HTR-8/SVneo (cell line): ENCODE measurements around the gene PRKAR1B.

Experiments used
- DNase-seq: peaks from one replicate; pipeline ENCODE4 v3.0.0; 2011; ENCODE audit warnings: low spot score, mixed read lengths; ENCODE audit not compliant: insufficient read length
- FAIRE-seq: peaks from 2 replicates; lab custom pipeline; 2011; peaks lifted over from hg19 to GRCh38; lab: Jason Lieb, UNC

Gene PRKAR1B

DNA sequence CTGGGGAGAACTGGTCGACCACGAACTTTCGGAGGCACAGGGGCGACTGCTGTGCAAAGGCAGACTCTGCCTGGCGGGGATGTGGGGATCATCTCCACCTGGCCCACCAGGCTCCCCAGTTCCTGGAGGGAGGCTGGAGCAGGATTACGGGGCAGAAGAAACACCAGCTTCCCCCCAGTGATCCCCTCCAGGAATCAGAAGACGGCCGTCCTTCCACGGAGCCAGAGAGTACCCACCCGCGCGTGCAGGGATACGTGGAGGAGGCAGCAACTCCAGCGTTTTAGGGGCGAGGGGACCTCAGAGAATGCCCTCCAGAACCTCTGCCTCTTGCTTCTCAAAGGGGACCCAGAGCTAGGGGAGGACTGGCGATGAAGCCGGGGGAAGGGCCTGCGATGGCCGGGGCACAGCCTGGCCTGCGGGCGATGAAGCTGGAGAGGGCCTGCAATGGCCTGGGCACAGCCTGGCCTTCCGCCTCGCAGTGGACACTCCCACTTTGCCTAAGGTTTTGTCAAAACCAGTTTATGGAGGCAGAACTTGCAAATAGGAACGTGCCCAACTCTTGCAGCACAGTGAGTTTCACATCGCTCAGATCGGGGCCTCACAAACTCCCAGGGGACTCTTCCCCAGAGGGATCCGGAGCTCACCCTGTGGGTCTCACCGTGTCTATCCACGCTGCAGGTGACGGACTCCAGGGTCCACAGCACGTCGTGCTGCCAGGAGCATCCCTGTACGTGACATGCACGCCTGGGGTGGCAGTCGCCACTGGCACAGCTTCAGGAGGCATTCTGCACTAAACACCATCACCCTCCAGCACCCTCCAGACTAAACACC, 129.5 kb downstream of the PRKAR1B start:
- DNase-seq (no peak), FAIRE-seq (no peak)

GRCh38 chr7:596819-597182, 130.3 kb downstream of the PRKAR1B start:
- no peak for DNase-seq
- no peak for FAIRE-seq

GRCh38 chr7:596071-596818, 130.8 kb downstream of the PRKAR1B start:
- FAIRE-seq (no peak), DNase-seq (no peak)

- DNase-seq (no peak), FAIRE-seq (no peak)
Measured at GRCh38 chr7:595621-596010, 131.5 kb downstream of the PRKAR1B start.

DNA sequence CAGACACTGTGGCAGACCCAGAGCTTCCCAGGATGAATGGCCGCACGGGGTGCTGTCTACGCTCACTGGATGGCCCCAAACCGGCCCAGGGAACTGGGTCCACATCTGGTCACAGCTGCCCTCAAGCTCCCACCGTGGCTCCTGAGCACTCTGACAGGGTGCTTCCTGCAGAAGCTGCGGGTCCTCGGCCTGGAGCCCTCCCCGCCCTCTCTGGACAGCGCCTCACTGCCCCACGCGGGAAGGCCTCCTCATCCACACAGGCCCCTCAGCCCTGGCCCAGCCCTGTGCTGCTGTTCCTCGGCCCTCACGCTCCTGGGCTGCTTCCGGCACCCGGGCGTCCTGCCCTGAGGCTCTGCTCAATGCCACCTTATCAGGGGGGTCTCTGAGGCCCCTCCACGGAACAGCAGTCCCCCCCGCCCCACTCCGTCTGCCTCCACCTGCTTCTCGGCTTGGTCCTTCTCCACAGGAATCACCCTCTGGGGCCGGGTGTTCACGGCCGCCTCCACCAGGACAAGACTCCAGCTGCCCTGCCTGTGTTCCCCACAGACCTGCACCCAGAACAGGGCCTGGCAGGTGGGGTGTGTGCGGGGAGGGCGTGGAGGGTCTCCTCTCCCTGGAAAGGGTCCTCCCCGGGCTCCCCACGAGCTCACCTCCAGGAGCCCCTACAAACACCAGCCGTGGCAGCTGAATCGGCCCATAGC, 132.0 kb downstream of the PRKAR1B start:
- DNase-seq (no peak), FAIRE-seq (no peak)

DNA sequence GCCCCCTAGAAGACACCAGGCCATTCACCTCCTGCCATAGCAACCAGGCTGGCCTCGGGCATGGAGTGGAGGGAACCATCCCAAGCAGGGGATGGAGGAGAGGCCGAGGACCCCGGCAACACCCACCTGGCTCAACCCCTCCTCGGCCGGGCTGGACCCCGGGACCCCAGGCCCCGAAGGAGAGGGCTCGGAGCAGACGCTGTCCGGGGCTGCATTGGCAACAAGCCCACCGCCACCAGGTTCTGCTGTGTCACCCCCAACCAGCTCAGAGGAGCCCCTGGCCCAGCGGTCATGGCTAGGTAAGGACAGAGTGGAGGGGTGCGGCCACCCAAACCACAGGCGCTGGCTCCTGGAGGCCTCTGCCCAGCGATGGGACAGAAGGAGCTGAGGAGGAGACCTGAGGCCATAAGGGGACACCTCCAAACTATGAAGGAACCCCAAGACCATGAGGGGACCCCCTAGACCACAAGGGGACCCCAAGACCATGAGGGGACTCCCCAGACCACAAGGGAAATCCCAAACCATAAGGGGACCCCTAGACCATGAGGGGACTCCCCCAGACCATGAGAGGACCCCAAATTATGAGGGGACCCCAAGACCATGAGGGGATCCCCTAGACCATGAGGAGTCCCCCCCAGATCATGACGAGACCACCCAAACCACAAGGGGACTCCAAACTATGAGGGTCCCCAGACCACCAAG, 132.7 kb downstream of the PRKAR1B start:
- DNase-seq: no peak
- no peak for FAIRE-seq

GRCh38 chr7:593324-594115, 133.6 kb downstream of the PRKAR1B start:
- no peak for FAIRE-seq

DNA sequence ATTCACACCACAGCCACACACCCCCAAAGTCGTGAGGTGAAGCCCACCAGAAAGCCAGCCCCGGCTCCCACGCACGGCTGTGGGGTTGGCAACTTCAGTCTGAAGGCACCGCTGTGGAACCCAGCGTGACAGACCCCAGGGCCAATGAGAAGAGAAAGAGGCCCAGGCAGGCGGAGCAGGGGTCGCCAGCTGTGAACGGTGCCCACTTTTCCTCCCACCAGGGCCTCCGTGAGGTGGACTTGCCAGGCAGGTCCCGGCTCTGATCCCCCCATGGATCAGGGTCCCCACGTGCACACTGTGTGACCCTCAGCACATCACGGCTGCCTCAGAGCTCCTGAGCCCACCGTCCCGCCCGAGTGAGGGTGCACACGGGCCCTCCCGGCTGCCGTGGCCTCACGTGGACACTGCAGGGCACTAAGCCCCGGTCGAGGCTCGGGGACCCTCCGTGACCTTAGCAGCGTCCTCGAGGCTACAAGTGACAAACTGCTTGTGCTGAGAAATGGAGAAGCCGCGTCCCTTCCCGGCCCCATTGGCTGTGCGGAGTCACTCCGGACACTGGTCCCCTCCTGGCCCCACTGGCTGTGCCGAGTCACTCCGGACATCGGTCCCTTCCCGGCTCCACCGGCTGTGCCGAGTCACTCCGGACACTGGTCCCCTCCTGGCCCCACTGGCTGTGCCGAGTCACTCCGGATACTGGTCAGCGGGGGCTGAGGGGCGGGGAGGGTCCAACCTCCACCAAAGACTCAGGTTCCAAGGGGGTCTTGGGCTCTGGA, 135.0 kb downstream of the PRKAR1B start:
- no peak for DNase-seq
- FAIRE-seq: no peak

More at GRCh38 chr7:593324-594115, 133.6 kb downstream of the PRKAR1B start:
- DNase-seq: no peak

DNA sequence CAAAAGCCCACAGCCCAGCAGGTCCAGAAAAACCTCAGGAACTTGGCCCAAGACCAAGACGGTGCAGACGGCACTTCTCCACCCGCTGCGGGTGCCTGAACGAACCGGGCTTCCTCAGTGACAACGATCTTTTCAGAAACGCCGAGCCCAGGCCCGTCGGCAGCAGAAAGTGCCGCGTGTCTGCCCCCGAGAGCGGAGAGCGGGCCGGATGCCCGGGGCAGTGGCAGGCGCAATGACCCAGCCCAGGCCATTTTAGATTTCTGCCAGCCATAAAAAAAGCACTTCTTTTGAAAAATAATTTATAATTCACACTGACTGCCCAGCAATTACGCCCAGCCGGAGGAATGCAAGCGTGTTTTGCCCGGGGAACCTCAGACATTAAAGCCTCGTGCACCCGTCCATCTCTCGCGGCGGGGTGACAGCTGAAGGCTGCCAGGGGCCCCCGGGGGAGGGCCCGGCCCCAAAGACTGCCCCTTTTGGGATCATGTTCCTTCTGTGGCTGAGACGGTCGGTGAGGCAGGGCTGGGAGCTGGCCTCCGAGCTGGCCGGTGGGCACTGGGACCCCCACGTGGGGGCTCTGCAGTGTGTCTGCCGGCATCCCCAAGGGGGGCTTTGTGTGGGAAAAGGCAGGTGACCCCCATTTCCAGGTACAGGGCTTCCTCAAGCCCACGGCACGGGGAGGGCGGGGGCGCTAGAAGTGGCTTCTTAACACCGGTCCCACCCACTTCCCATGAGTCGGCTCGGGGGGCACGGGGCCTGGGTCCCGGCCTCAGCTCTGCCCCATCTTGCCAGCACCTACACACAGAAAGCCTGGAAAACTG, 136.1 kb downstream of the PRKAR1B start:
- FAIRE-seq: no peak
- DNase-seq: no peak

DNA sequence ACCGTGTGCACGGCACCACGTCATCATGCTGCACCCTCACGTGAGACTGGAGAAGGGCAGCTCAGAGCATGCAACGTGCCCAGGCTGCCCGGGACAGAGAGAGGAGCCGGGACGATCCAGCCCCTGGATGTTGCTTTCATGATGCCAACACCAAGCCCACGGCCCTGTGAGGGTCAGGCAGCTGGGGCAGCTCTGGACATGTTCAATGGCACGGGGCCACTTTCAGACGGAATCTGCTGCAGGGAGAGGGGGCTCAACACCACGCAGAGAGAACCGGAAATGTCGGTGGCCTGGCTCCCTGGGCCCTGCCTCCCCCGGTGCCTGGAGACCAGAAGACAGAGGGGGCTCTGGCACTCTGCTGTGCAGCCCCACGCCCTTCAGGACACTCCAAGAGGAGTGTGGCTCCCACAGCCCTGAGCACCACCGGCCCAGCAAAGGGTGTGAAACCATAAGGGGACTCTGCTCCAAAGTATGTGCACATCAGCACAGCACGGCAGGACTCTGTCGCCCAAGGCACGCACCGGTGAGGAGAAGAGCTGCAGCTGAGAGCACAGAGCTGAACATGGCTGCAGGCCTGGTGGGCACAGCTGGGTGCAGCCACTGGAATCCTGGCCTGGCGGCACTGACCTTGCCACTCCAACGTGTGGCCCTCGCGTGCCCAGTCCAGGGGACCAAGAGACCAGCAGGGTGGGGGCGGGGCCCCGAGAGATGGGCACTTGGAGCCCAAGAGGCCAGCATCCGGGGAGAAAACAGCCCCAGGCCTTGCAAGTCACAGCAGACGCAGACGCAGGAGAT, 137.1 kb downstream of the PRKAR1B start:
- no peak for FAIRE-seq
- DNase-seq: no peak

- FAIRE-seq (peak; percentile 44), DNase-seq (peak; percentile 72)
Measured at GRCh38 chr7:587767-588166, 139.3 kb downstream of the PRKAR1B start.

GRCh38 chr7:586494-586893, 140.6 kb downstream of the PRKAR1B start:
- no peak for FAIRE-seq

GRCh38 chr7:585873-586272, 141.2 kb downstream of the PRKAR1B start:
- DNase-seq (no peak), FAIRE-seq (no peak)

More at GRCh38 chr7:586494-586893, 140.6 kb downstream of the PRKAR1B start:
- no peak for DNase-seq

- DNase-seq (no peak), FAIRE-seq (no peak)
Measured at GRCh38 chr7:585229-585711, 141.8 kb downstream of the PRKAR1B start.

DNA sequence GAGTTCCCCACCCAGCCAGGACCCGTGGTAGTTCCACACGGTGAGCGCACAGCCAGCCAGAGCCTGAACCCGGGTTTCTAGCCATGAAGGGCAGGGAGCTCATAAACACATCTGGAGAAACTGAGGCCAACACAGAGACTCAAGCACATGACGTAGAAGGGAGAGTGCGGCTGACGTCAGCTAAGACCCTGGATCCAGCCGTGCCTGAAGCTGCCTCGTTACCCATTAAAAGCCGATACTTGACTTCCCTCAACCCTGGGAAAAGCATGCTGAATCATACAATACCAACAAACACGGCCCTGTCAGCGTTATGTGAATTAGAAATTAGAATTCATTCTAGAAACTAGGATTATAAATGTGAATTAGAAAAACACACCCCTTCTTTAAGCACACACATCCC, 142.3 kb downstream of the PRKAR1B start:
- DNase-seq: no peak
- FAIRE-seq: no peak

DNA sequence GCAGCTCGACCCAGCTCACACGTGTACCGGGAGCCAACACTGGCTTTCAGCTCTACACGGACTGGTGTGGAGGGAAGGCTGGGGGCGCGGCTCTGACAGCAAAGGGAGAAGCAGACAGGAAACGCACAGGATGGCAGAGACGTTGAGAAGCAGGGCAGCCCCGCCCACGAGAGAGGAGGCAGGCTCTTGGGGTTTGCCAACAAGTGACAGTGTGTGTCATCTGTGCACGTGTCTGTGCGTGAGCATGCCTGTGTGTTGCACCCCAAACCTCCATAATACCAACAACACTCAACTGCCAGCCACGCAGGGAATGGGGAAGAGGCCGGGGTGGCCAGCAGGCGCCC, 143.0 kb downstream of the PRKAR1B start:
- FAIRE-seq: no peak
- DNase-seq: no peak

DNA sequence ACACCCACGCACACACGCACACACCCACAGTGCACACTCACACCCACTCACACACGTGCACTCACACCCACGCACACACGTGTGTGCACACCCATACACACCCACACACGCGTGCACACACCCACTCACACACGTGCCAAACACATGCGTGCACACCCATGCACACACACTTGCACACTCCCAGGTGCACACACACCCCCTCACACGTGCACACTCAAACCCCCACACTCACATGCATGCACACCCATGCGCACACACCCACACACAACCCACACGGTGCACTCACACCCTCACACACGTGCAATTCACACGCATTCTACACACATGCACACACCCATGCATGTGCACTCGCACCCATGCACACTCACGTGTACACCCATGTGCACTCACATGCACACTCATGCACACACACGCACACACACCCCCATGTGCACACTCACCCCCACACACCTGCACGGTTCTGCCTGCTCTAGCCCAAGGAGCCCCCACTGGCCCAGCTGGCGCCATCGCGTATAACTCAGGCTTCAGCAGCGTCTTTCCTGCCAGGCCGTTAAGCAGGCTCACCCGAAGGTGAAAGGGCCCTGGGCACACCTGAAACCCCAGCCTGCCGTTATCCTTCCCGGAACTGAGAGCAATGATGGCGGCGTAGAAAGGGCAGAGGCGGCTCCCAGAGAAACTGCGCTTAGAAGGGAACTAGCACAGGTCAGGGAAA, 143.5 kb downstream of the PRKAR1B start:
- DNase-seq: no peak
- peak; percentile 97 for FAIRE-seq
